Fibroblast of lung (primary cell): ENCODE data around the gene LY9.

Experiments
- CTCF ChIP-seq, 2 donors: IDR thresholded peaks in 1 of 2; conservative IDR thresholded peaks in 1 of 2; 1 replicate in 1 of 2; 2 replicates in 1 of 2; pipeline ENCODE4 v1.5.1; 2011 to 2012; ENCODE audit warnings: low read length in 2 of 2, control low read depth in 1 of 2, inconsistent platforms in 1 of 2, low read depth in 1 of 2, mild to moderate bottlenecking in 1 of 2
- EZH2 ChIP-seq: IDR thresholded peaks from 2 replicates; pipeline ENCODE4 v1.5.1; 2012; ENCODE audit warnings: low read length, control low read depth, mild to moderate bottlenecking; ENCODE audit errors: missing control alignments

GRCh38 chr1:160807247-160807646 lies 11.3 kb downstream of the LY9 start:
- TF ChIP-seq CTCF (conservative IDR thresholded peaks at IDR 0.05 in 1 of 2, IDR thresholded peaks at IDR 0.05 in 1 of 2; ENCODE audit: low read depth in 1 of 2, low read length in 2 of 2) (no peak), EZH2 (no peak)
